Measurements from ENCODE around the gene WWP2. TPM values are rescaled to one million over a fixed set of nuclear protein-coding genes. Genes with fewer than 3 reads are reported as not detected.

The WWP2 gene
- total RNA-seq, 1 experiment from 2014 or later: 22.8 TPM

GRCh38 chr16:69830534-69831211 is 68.5 kb downstream of the WWP2 start:
- ATAC-seq: no peak
- no peak overlapping the region for H3K27ac ChIP-seq (ENCODE audit: low read length)
- no peak for DNase-seq (ENCODE audit: low read depth, low spot score)
- H3K36me3 ChIP-seq (ENCODE audit: control insufficient read depth, insufficient read depth, low read length): no peaks in the 10 kb centered on the region
- in situ Hi-C loops (cut with HindIII; ENCODE audit: low pct_unique_long_range_greater_than_20kb, low sequenced_read_pairs): no loop called here
- H3K4me3 ChIP-seq (ENCODE audit: low read depth in 2 of 2, low read length in 2 of 2): no peak overlapping the region
- H3K27me3 ChIP-seq (ENCODE audit: control insufficient read depth, insufficient read depth, low read length): no peaks in the 10 kb centered on the region
- no TSS peak for BruUV-seq (replicated peaks)
- no peaks in the 10 kb centered on the region for H3K4me1 ChIP-seq (ENCODE audit: control insufficient read depth, insufficient read depth, low read length)
- ChIA-PET POLR2A (no interaction called here), CTCF (no interaction called here)
- intact Hi-C loops (cut with micrococcal nuclease; ENCODE audit: unreplicated experiment): no loop called here
- H3K9me3 ChIP-seq (ENCODE audit: control insufficient read depth, insufficient read depth, low read depth, low read length): no peaks in the 10 kb centered on the region
- TF ChIP-seq POLR2AphosphoS5 (IDR thresholded peaks at IDR 0.05; ENCODE audit: low read depth, low read length) (no peak), SIN3A (IDR thresholded peaks at IDR 0.05; ENCODE audit: borderline replicate concordance, insufficient read depth, low read depth, low read length) (no peak), TCF7L2 (IDR thresholded peaks at IDR 0.05; ENCODE audit: low read depth, low read length) (no peak)
- TF ChIP-seq, protein P1, sequence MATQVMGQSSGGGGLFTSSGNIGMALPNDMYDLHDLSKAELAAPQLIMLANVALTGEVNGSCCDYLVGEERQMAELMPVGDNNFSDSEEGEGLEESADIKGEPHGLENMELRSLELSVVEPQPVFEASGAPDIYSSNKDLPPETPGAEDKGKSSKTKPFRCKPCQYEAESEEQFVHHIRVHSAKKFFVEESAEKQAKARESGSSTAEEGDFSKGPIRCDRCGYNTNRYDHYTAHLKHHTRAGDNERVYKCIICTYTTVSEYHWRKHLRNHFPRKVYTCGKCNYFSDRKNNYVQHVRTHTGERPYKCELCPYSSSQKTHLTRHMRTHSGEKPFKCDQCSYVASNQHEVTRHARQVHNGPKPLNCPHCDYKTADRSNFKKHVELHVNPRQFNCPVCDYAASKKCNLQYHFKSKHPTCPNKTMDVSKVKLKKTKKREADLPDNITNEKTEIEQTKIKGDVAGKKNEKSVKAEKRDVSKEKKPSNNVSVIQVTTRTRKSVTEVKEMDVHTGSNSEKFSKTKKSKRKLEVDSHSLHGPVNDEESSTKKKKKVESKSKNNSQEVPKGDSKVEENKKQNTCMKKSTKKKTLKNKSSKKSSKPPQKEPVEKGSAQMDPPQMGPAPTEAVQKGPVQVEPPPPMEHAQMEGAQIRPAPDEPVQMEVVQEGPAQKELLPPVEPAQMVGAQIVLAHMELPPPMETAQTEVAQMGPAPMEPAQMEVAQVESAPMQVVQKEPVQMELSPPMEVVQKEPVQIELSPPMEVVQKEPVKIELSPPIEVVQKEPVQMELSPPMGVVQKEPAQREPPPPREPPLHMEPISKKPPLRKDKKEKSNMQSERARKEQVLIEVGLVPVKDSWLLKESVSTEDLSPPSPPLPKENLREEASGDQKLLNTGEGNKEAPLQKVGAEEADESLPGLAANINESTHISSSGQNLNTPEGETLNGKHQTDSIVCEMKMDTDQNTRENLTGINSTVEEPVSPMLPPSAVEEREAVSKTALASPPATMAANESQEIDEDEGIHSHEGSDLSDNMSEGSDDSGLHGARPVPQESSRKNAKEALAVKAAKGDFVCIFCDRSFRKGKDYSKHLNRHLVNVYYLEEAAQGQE (IDR thresholded peaks at IDR 0.05; ENCODE audit: insufficient read depth in 1 of 2, low read depth in 2 of 2, low read length in 1 of 2): no peak
- TF ChIP-seq, protein P2, sequence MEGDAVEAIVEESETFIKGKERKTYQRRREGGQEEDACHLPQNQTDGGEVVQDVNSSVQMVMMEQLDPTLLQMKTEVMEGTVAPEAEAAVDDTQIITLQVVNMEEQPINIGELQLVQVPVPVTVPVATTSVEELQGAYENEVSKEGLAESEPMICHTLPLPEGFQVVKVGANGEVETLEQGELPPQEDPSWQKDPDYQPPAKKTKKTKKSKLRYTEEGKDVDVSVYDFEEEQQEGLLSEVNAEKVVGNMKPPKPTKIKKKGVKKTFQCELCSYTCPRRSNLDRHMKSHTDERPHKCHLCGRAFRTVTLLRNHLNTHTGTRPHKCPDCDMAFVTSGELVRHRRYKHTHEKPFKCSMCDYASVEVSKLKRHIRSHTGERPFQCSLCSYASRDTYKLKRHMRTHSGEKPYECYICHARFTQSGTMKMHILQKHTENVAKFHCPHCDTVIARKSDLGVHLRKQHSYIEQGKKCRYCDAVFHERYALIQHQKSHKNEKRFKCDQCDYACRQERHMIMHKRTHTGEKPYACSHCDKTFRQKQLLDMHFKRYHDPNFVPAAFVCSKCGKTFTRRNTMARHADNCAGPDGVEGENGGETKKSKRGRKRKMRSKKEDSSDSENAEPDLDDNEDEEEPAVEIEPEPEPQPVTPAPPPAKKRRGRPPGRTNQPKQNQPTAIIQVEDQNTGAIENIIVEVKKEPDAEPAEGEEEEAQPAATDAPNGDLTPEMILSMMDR (IDR thresholded peaks at IDR 0.05): no peak

DNA sequence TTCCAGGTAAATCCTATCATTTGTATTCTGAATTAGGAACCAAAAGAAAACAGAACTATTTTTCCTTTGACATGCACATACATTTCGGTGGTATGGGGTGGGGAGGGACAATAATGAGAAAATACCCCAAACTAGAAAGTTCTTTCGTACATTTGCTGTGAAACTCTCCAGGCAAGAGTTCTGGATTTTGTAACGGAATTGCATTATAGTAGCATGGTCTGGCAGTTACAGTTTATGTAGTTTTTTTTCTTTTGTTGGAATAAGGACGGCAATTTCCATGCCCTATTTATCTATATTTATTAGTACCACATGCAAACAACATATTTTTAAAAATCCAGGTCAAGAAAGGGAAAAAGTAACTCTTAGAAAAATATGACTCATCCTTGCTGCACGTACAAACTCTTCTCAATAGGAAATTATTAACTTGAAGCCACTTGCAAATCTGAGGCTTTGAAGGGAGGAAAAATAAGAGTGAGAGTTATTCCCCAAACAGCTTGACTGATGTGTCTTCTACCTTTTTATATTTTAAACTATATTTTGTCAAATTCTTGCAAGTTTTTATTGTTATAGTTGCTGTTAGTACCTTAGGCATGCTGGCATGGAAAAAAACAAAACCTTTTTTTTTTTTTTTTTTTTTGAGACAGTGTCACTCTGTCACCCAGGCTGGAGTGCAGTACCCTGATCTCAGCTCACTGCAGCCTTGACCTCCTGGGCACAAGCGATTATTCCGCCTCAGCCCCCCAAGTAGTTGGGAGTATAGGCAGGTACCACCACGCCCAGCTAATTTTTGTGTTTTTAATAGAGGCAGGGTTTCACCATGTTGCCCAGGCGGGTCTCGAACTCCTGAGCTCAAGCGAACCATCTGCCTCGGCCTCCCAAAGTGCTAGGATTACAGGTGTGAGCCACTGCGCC is 69.3 kb downstream of the WWP2 start:
- Histone ChIP-seq H3K4me1 (ENCODE audit: control insufficient read depth, insufficient read depth, low read length) (no peaks in the 10 kb centered on the region), H3K36me3 (ENCODE audit: control insufficient read depth, insufficient read depth, low read length) (no peaks in the 10 kb centered on the region), H3K27ac (ENCODE audit: low read length) (no peak overlapping the region), H3K4me3 (ENCODE audit: low read depth in 2 of 2, low read length in 2 of 2) (no peak overlapping the region), H3K27me3 (ENCODE audit: control insufficient read depth, insufficient read depth, low read length) (no peaks in the 10 kb centered on the region), H3K9me3 (ENCODE audit: control insufficient read depth, insufficient read depth, low read depth, low read length) (no peaks in the 10 kb centered on the region)
- intact Hi-C loops (cut with micrococcal nuclease; ENCODE audit: unreplicated experiment) (no loop called here), in situ Hi-C loops (cut with HindIII; ENCODE audit: low pct_unique_long_range_greater_than_20kb, low sequenced_read_pairs) (no loop called here)
- POLR2A ChIA-PET: no interaction called here
- ATAC-seq (no peak), DNase-seq (ENCODE audit: low read depth, low spot score) (no peak)
- CTCF ChIA-PET: no interaction called here
- BruUV-seq (replicated peaks): no TSS peak
- TF ChIP-seq SIN3A (IDR thresholded peaks at IDR 0.05; ENCODE audit: borderline replicate concordance, insufficient read depth, low read depth, low read length): no peak
- TF ChIP-seq, protein P2 (IDR thresholded peaks at IDR 0.05): no peak
- TF ChIP-seq, protein P1 (IDR thresholded peaks at IDR 0.05; ENCODE audit: insufficient read depth in 1 of 2, low read depth in 2 of 2, low read length in 1 of 2): no peak
- TF ChIP-seq TCF7L2 (IDR thresholded peaks at IDR 0.05; ENCODE audit: low read depth, low read length): no peak
- no peak for TF ChIP-seq POLR2AphosphoS5 (IDR thresholded peaks at IDR 0.05; ENCODE audit: low read depth, low read length)
